Measurements from ENCODE around the gene SEC31A. TPM values are rescaled to one million over a fixed set of nuclear protein-coding genes. Genes with fewer than 3 reads are reported as not detected.

Gene SEC31A
- total and polyA plus RNA-seq, 2 donors (not counting 1 experiment from before 2014, with no cell fraction given) = 52.7 to 134 TPM

DNA sequence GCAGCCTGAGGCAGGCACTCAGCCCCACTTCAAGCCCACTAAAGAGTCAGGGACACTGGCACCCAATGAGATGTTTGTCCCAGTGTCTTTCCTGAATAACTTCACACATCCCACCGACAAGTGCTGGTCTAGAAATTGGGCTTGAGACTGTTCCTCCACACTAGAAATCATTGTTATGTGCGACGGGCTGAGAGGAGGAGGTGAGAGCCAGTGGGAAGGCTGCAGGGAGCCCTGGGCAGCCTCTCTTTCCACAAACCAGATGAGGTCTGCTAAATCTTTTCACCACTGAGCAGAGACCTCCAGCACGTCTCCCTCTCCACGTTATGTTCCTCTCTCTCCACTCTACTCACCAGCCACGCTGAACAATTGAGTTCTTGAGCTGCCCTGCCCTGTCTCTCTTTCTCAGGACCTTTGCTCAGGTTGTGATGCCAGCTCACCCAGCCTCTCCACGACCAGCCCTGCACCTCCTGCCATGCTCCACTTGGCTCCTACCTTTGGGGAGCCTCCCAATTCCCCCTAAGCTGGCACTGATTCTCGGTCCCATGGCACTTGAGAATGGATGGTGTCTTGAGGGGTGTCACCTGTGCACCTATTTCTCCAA, 100.8 kb downstream of the SEC31A start:
- Mint-ChIP-seq H3K27me3 (peaks cover 28% of the 10 kb centered on the region), H3K4me3 (no peak overlapping the region), H3K4me1 (no peaks in the 10 kb centered on the region), H3K27ac (no peak overlapping the region), H3K9me3 (ENCODE audit: insufficient read depth) (no peaks in the 10 kb centered on the region)
- Histone ChIP-seq H3K79me2 (ENCODE audit: control insufficient read depth, insufficient read depth, low read length) (no peaks in the 10 kb centered on the region), H2AFZ (ENCODE audit: insufficient read depth, low read depth, low read length, poor library complexity, severe bottlenecking) (no peak overlapping the region), H3K27ac (ENCODE audit: low read length in 2 of 2) (no peak overlapping the region), H3K9ac (ENCODE audit: low read length) (no peak overlapping the region), H3K36me3 (replicated peaks in 1 of 2; ENCODE audit: control extremely low read depth in 1 of 2, control insufficient read depth in 1 of 2, extremely low read depth in 1 of 2, insufficient read depth in 2 of 2, low read length in 1 of 2) (no peaks in the 10 kb centered on the region), H3K4me1 (ENCODE audit: control insufficient read depth in 2 of 2, insufficient read depth in 2 of 2, low read length in 2 of 2) (no peaks in the 10 kb centered on the region), H3K27me3 (replicated peaks in 1 of 4; ENCODE audit: control extremely low read depth in 1 of 4, control insufficient read depth in 3 of 4, insufficient read depth in 4 of 4, low read length in 3 of 4) (peaks cover 0 to 2% (median 0%) of the 10 kb centered on the region in 4 experiments), H3K9me3 (ENCODE audit: control extremely low read depth in 1 of 3, control insufficient read depth in 2 of 3, insufficient read depth in 1 of 3, low read length in 2 of 3) (no peaks in the 10 kb centered on the region), H3K4me2 (replicated peaks; ENCODE audit: low read depth, low read length, poor library complexity, severe bottlenecking) (no peak overlapping the region), H3K4me3 (ENCODE audit: control extremely low read depth in 1 of 5, extremely low read depth in 1 of 5, insufficient read depth in 1 of 5, low read depth in 2 of 5, low read length in 4 of 5) (no peak overlapping the region), H4K20me1 (ENCODE audit: control insufficient read depth, insufficient read depth, low read length, poor library complexity, severe bottlenecking) (no peaks in the 10 kb centered on the region)
- intact Hi-C loops (cut with micrococcal nuclease) = no loop called here
- TF ChIP-seq EZH2 (IDR thresholded peaks at IDR 0.05; ENCODE audit: borderline replicate concordance, insufficient read depth, low read depth, low read length, poor library complexity, severe bottlenecking) (no peak), CTCF (IDR thresholded peaks at IDR 0.05) (no peak)
- WGBS (ENCODE audit: insufficient coverage) = 89% methylated on average over 4 of the region's 8 CpGs
- ATAC-seq (ENCODE audit: low read depth) = no peak
- DNase-seq = no peak
- POLR2A ChIA-PET = no interaction called here
- CTCF ChIA-PET = no interaction called here

GRCh38 chr4:82789025-82789776, 101.8 kb downstream of the SEC31A start:
- ATAC-seq (ENCODE audit: low read depth) = no peak
- no peak overlapping the region for H3K4me3 ChIP-seq (ENCODE audit: control extremely low read depth in 1 of 5, extremely low read depth in 1 of 5, insufficient read depth in 1 of 5, low read depth in 2 of 5, low read length in 4 of 5)

More at GRCh38 chr4:82789025-82789776, 101.8 kb downstream of the SEC31A start:
- H3K27ac Mint-ChIP-seq = no peak overlapping the region
- Histone ChIP-seq H3K27ac (ENCODE audit: low read length in 2 of 2) (no peak overlapping the region), H3K9ac (ENCODE audit: low read length) (no peak overlapping the region), H3K9me3 (ENCODE audit: control extremely low read depth in 1 of 3, control insufficient read depth in 2 of 3, insufficient read depth in 1 of 3, low read length in 2 of 3) (no peaks in the 10 kb centered on the region), H4K20me1 (ENCODE audit: control insufficient read depth, insufficient read depth, low read length, poor library complexity, severe bottlenecking) (no peaks in the 10 kb centered on the region), H3K4me2 (replicated peaks; ENCODE audit: low read depth, low read length, poor library complexity, severe bottlenecking) (no peak overlapping the region), H3K27me3 (replicated peaks in 1 of 4; ENCODE audit: control extremely low read depth in 1 of 4, control insufficient read depth in 3 of 4, insufficient read depth in 4 of 4, low read length in 3 of 4) (peaks cover 0 to under 1% (median 0%) of the 10 kb centered on the region in 4 experiments), H2AFZ (ENCODE audit: insufficient read depth, low read depth, low read length, poor library complexity, severe bottlenecking) (no peak overlapping the region), H3K36me3 (replicated peaks in 1 of 2; ENCODE audit: control extremely low read depth in 1 of 2, control insufficient read depth in 1 of 2, extremely low read depth in 1 of 2, insufficient read depth in 2 of 2, low read length in 1 of 2) (no peaks in the 10 kb centered on the region), H3K4me1 (ENCODE audit: control insufficient read depth in 2 of 2, insufficient read depth in 2 of 2, low read length in 2 of 2) (no peaks in the 10 kb centered on the region), H3K79me2 (ENCODE audit: control insufficient read depth, insufficient read depth, low read length) (no peaks in the 10 kb centered on the region)
- intact Hi-C loops (cut with micrococcal nuclease) = no loop called here
- peaks cover 22% of the 10 kb centered on the region for H3K27me3 Mint-ChIP-seq
- WGBS (ENCODE audit: insufficient coverage) = 100% methylated on average over 4 of the region's 7 CpGs
- no peak for TF ChIP-seq CTCF (IDR thresholded peaks at IDR 0.05)
- no peak for TF ChIP-seq EZH2 (IDR thresholded peaks at IDR 0.05; ENCODE audit: borderline replicate concordance, insufficient read depth, low read depth, low read length, poor library complexity, severe bottlenecking)
- ChIA-PET POLR2A (no interaction called here), CTCF (no interaction called here)
- H3K9me3 Mint-ChIP-seq (ENCODE audit: insufficient read depth) = no peaks in the 10 kb centered on the region
- no peak overlapping the region for H3K4me3 Mint-ChIP-seq
- H3K4me1 Mint-ChIP-seq = no peaks in the 10 kb centered on the region
- no peak for DNase-seq

All from B cell (primary cell).